Suprapubic skin (tissue), 4 donors: ENCODE measurements around the gene AMH. TPM values are rescaled to one million over a fixed set of nuclear protein-coding genes. Genes with fewer than 3 reads are reported as not detected.

Source experiments
- DNase-seq, 2 donors: peaks; one replicate each; pipeline ENCODE4 v3.0.0-alpha.2; 2019; ENCODE audit warnings: low spot score in 2 of 2
- H3K27ac ChIP-seq: fragments of 200-600 bp; sonication (generic); one replicate; pipeline ENCODE4 v1.5.1; 2019
- H3K27me3 ChIP-seq: fragments of 200-600 bp; sonication (generic); one replicate; pipeline ENCODE4 v1.5.1; 2019
- H3K36me3 ChIP-seq: fragments of 200-600 bp; sonication (generic); one replicate; pipeline ENCODE4 v1.5.1; 2019
- H3K4me1 ChIP-seq: fragments of 200-600 bp; sonication (generic); one replicate; pipeline ENCODE4 v1.5.1; 2019
- H3K4me3 ChIP-seq: fragments of 200-600 bp; sonication (generic); one replicate; pipeline ENCODE4 v1.5.1; 2019; ENCODE audit warnings: mild to moderate bottlenecking
- H3K9me3 ChIP-seq: fragments of 200-600 bp; sonication (generic); one replicate; pipeline ENCODE4 v1.5.1; 2019
- CTCF ChIP-seq, 2 donors: fragments of 200-600 bp in 1 of 2; fragments of 450-650 bp in 1 of 2; sonication (generic) in 1 of 2; IDR thresholded peaks; one replicate each; pipeline ENCODE4 v1.5.1; 2016 to 2019; ENCODE audit warnings: antibody characterized with exemption in 2 of 2, mild to moderate bottlenecking in 1 of 2, moderate library complexity in 1 of 2
- EP300 ChIP-seq: sonication (generic); formaldehyde crosslinking; IDR thresholded peaks from one replicate; pipeline ENCODE4 v1.6.1; 2017; ENCODE audit warnings: antibody characterized with exemption
- POLR2A ChIP-seq, 2 donors: fragments of 450-650 bp; IDR thresholded peaks; one replicate each; pipeline ENCODE4 v1.6.1; 2017; ENCODE audit warnings: antibody characterized with exemption in 2 of 2, mild to moderate bottlenecking in 2 of 2, moderate library complexity in 2 of 2
- POLR2AphosphoS5 ChIP-seq, 3 donors: sonication (generic); formaldehyde crosslinking; IDR thresholded peaks; one replicate each; pipeline ENCODE4 v1.6.1; 2017; ENCODE audit warnings: antibody characterized with exemption in 3 of 3
- WGBS: methylation state at CpG from one replicate; pipeline ENCODE4 v1.1.5; 2018; 5-methylcytosine and 5-hydroxymethylcytosine counted together
- total RNA-seq, 4 donors: library from RNA; depleted of rRNA; stranded (reverse); fragments of >200 nt; gene quantifications; one replicate each; pipeline ENCODE4 v1.1.0, GENCODE V29; 2016

AMH gene
- total RNA-seq, 4 donors from 2014 or later: 1.7 to 4.3 (median 3.0) TPM

- 95% methylated on average over 25 of the region's 33 CpGs for WGBS
- peaks cover 63% of the 10 kb centered on the region for H3K36me3 ChIP-seq
- H3K4me3 ChIP-seq: no peak overlapping the region
- H3K27ac ChIP-seq: no peak overlapping the region
- H3K4me1 ChIP-seq: peaks cover 55% of the 10 kb centered on the region
- no peak for DNase-seq
- TF ChIP-seq POLR2AphosphoS5 (IDR thresholded peaks at IDR 0.05): no peak
- no peak for TF ChIP-seq EP300
- TF ChIP-seq CTCF (IDR thresholded peaks at IDR 0.05): no peak
- no peak for TF ChIP-seq POLR2A (IDR thresholded peaks at IDR 0.05)
- H3K9me3 ChIP-seq: no peaks in the 10 kb centered on the region
- no peaks in the 10 kb centered on the region for H3K27me3 ChIP-seq
Observed at GRCh38 chr19:2210987-2211740, 38.0 kb upstream of the AMH start.

- Histone ChIP-seq H3K27ac (peak overlapping the region; percentile 81), H3K27me3 (no peaks in the 10 kb centered on the region), H3K4me3 (no peak overlapping the region), H3K9me3 (no peaks in the 10 kb centered on the region), H3K36me3 (peaks cover 70% of the 10 kb centered on the region), H3K4me1 (peaks cover 43% of the 10 kb centered on the region)
- 87% methylated on average over 10 of the region's 21 CpGs for WGBS
- TF ChIP-seq CTCF (IDR thresholded peaks at IDR 0.05): no peak
- no peak for TF ChIP-seq POLR2AphosphoS5 (IDR thresholded peaks at IDR 0.05)
- TF ChIP-seq POLR2A (IDR thresholded peaks at IDR 0.05): no peak
- no peak for TF ChIP-seq EP300
- DNase-seq: no peak
Observed at GRCh38 chr19:2212861-2213711, 36.0 kb upstream of the AMH start.

- no peak for TF ChIP-seq POLR2AphosphoS5 (IDR thresholded peaks at IDR 0.05)
- TF ChIP-seq POLR2A (IDR thresholded peaks at IDR 0.05): no peak
- no peak for TF ChIP-seq CTCF (IDR thresholded peaks at IDR 0.05)
- TF ChIP-seq EP300: no peak
- H3K36me3 ChIP-seq: peaks cover 76% of the 10 kb centered on the region
- H3K27me3 ChIP-seq: no peaks in the 10 kb centered on the region
- peak overlapping the region; percentile 81 for H3K27ac ChIP-seq
- no peaks in the 10 kb centered on the region for H3K9me3 ChIP-seq
- no peak overlapping the region for H3K4me3 ChIP-seq
- DNase-seq: no peak
- H3K4me1 ChIP-seq: peaks cover 36% of the 10 kb centered on the region
- WGBS: no CpG with 5 or more reads among the region's 26 CpGs
Observed at GRCh38 chr19:2213799-2214198, 35.3 kb upstream of the AMH start.

- TF ChIP-seq EP300 (no peak), POLR2A (IDR thresholded peaks at IDR 0.05) (no peak), CTCF (IDR thresholded peaks at IDR 0.05) (no peak)
- Histone ChIP-seq H3K27ac (peak overlapping the region; percentile 81), H3K27me3 (no peaks in the 10 kb centered on the region)
Observed at GRCh38 chr19:2214251-2214650, 34.9 kb upstream of the AMH start.

GRCh38 chr19:2215281-2215751 lies 33.8 kb upstream of the AMH start:
- Histone ChIP-seq H3K4me3 (no peak overlapping the region), H3K9me3 (no peaks in the 10 kb centered on the region), H3K4me1 (peaks cover 29% of the 10 kb centered on the region), H3K36me3 (peaks cover 88% of the 10 kb centered on the region), H3K27ac (no peak overlapping the region), H3K27me3 (no peaks in the 10 kb centered on the region)
- DNase-seq: no peak
- WGBS: 81% methylated on average over 31 of the region's 31 CpGs
- TF ChIP-seq CTCF (IDR thresholded peaks at IDR 0.05) (no peak), POLR2A (IDR thresholded peaks at IDR 0.05) (no peak), EP300 (no peak), POLR2AphosphoS5 (IDR thresholded peaks at IDR 0.05) (no peak)

More at GRCh38 chr19:2214251-2214650, 34.9 kb upstream of the AMH start:
- peaks cover 81% of the 10 kb centered on the region for H3K36me3 ChIP-seq
- no peak overlapping the region for H3K4me3 ChIP-seq
- no peaks in the 10 kb centered on the region for H3K9me3 ChIP-seq
- DNase-seq: no peak
- H3K4me1 ChIP-seq: peaks cover 31% of the 10 kb centered on the region
- 93% methylated on average over 16 of the region's 17 CpGs for WGBS
